Vagina (tissue), 2 donors: ENCODE data around the gene MYLK. TPM values are rescaled to one million over a fixed set of nuclear protein-coding genes. Genes with fewer than 3 reads are reported as not detected.

Experiments
- DNase-seq, 2 donors: peaks; one replicate each; pipeline ENCODE4 v3.0.0-alpha.2; 2017; ENCODE audit errors: extremely low spot score in 2 of 2
- H3K27ac ChIP-seq: fragments of 200-600 bp; sonication (generic); one replicate; pipeline ENCODE4 v1.5.1; 2019
- H3K27me3 ChIP-seq: fragments of 200-600 bp; sonication (generic); one replicate; pipeline ENCODE4 v1.5.1; 2019
- H3K36me3 ChIP-seq, 2 donors: fragments of 200-600 bp; sonication (generic); one replicate each; pipeline ENCODE4 v1.5.1; 2017 to 2019
- H3K4me1 ChIP-seq: fragments of 200-600 bp; sonication (generic); one replicate; pipeline ENCODE4 v1.5.1; 2019
- H3K4me3 ChIP-seq, 2 donors: fragments of 200-600 bp; sonication (generic); 1 replicate in 1 of 2; 2 replicates in 1 of 2; pipeline ENCODE4 v1.5.1; 2016 to 2019
- H3K9me3 ChIP-seq: fragments of 200-600 bp; sonication (generic); one replicate; pipeline ENCODE4 v1.5.1; 2019
- CTCF ChIP-seq, 3 experiments: fragments of 450-650 bp in 2 of 3; fragments of 200-600 bp in 1 of 3; sonication (generic) in 1 of 3; IDR thresholded peaks; one replicate each; pipeline ENCODE4 v1.5.1; 2017 to 2019; ENCODE audit warnings: antibody characterized with exemption in 3 of 3, mild to moderate bottlenecking in 2 of 3, moderate library complexity in 2 of 3
- POLR2A ChIP-seq, 2 donors: fragments of 450-650 bp; IDR thresholded peaks; one replicate each; pipeline ENCODE4 v1.6.1; 2017; ENCODE audit warnings: antibody characterized with exemption in 2 of 2, mild to moderate bottlenecking in 2 of 2, moderate library complexity in 2 of 2
- POLR2AphosphoS5 ChIP-seq, 2 donors: sonication (generic); formaldehyde crosslinking; IDR thresholded peaks; one replicate each; pipeline ENCODE4 v1.9.0; 2017; ENCODE audit warnings: antibody characterized with exemption in 2 of 2, mild to moderate bottlenecking in 2 of 2, low read depth in 1 of 2; ENCODE audit not compliant: insufficient read depth in 1 of 2
- intact Hi-C: fragments of 100-400 bp; cut with DNase I; formaldehyde crosslinking; loops from one replicate; pipeline ENCODE4 v1.15.1; 2023
- total RNA-seq: library from RNA; depleted of rRNA; stranded (reverse); fragments of >200 nt; gene quantifications from one replicate; pipeline ENCODE4 v1.2.3, GENCODE V29; 2016

The MYLK gene
- total RNA-seq, 1 donor from 2014 or later, result 352 TPM

- Histone ChIP-seq H3K27me3 (no peaks in the 10 kb centered on the region), H3K27ac (no peak overlapping the region), H3K4me3 (no peak overlapping the region), H3K36me3 (no peaks in the 10 kb centered on the region), H3K9me3 (no peaks in the 10 kb centered on the region), H3K4me1 (peaks cover 16% of the 10 kb centered on the region)
- intact Hi-C loops, result no loop called here
- DNase-seq, result no peak
- no peak for TF ChIP-seq POLR2A (IDR thresholded peaks at IDR 0.05)
- no peak for TF ChIP-seq POLR2AphosphoS5 (IDR thresholded peaks at IDR 0.05; ENCODE audit: insufficient read depth in 1 of 2, low read depth in 1 of 2)
- TF ChIP-seq CTCF (IDR thresholded peaks at IDR 0.05), result no peak
Observed at GRCh38 chr3:123780656-123781055, 103.5 kb downstream of the MYLK start.

GRCh38 chr3:123779655-123780231, 104.4 kb downstream of the MYLK start:
- intact Hi-C loops, result no loop called here

GRCh38 chr3:123778991-123779622, 105.0 kb downstream of the MYLK start:
- H3K4me1 ChIP-seq, result peaks cover 25% of the 10 kb centered on the region

More at GRCh38 chr3:123779655-123780231, 104.4 kb downstream of the MYLK start:
- no peaks in the 10 kb centered on the region for H3K27me3 ChIP-seq
- H3K4me1 ChIP-seq, result peaks cover 20% of the 10 kb centered on the region
- H3K36me3 ChIP-seq, result no peaks in the 10 kb centered on the region
- H3K4me3 ChIP-seq, result no peak overlapping the region
- no peak for DNase-seq
- H3K9me3 ChIP-seq, result no peaks in the 10 kb centered on the region
- TF ChIP-seq POLR2AphosphoS5 (IDR thresholded peaks at IDR 0.05; ENCODE audit: insufficient read depth in 1 of 2, low read depth in 1 of 2), result no peak
- TF ChIP-seq CTCF (IDR thresholded peaks at IDR 0.05), result no peak
- no peak for TF ChIP-seq POLR2A (IDR thresholded peaks at IDR 0.05)
- no peak overlapping the region for H3K27ac ChIP-seq

GRCh38 chr3:123778525-123778924, 105.6 kb downstream of the MYLK start:
- TF ChIP-seq POLR2AphosphoS5 (IDR thresholded peaks at IDR 0.05; ENCODE audit: insufficient read depth in 1 of 2, low read depth in 1 of 2) (no peak), CTCF (IDR thresholded peaks at IDR 0.05) (no peak), POLR2A (IDR thresholded peaks at IDR 0.05) (no peak)
- Histone ChIP-seq H3K4me1 (peaks cover 19% of the 10 kb centered on the region), H3K36me3 (no peaks in the 10 kb centered on the region), H3K27me3 (no peaks in the 10 kb centered on the region), H3K27ac (no peak overlapping the region), H3K4me3 (no peak overlapping the region), H3K9me3 (no peaks in the 10 kb centered on the region)
- intact Hi-C loops, result no loop called here
- no peak for DNase-seq

More at GRCh38 chr3:123778991-123779622, 105.0 kb downstream of the MYLK start:
- H3K36me3 ChIP-seq, result no peaks in the 10 kb centered on the region
- intact Hi-C loops, result no loop called here
- no peak for DNase-seq
- H3K27me3 ChIP-seq, result no peaks in the 10 kb centered on the region
- H3K9me3 ChIP-seq, result no peaks in the 10 kb centered on the region
- TF ChIP-seq CTCF (IDR thresholded peaks at IDR 0.05), result no peak
- no peak for TF ChIP-seq POLR2AphosphoS5 (IDR thresholded peaks at IDR 0.05; ENCODE audit: insufficient read depth in 1 of 2, low read depth in 1 of 2)
- TF ChIP-seq POLR2A (IDR thresholded peaks at IDR 0.05), result no peak
- H3K27ac ChIP-seq, result no peak overlapping the region
- H3K4me3 ChIP-seq, result no peak overlapping the region
